GM23338 (cell line): ENCODE results near the gene CFAP410. TPM values are rescaled to one million over a fixed set of nuclear protein-coding genes. Genes with fewer than 3 reads are reported as not detected.

Experiments
- ATAC-seq: fragments of 200-7000 bp; cut with Tn5 transposase; 3 replicates; pipeline ENCODE4 v1.9.1; 2020
- DNase-seq: peaks from one replicate; pipeline ENCODE4 v3.0.0-alpha.2; 2015; ENCODE audit warnings: low spot score
- H2AFZ ChIP-seq: fragments of 200-600 bp; sonication (generic); 2 replicates; pipeline ENCODE4 v1.8.0; 2016; ENCODE audit warnings: antibody characterized with exemption, mild to moderate bottlenecking, moderate library complexity
- H3F3A ChIP-seq: fragments of 200-600 bp; sonication (generic); replicated peaks from 2 replicates; pipeline ENCODE4 v1.8.0; 2017; ENCODE audit warnings: antibody characterized with exemption, mixed run types, low read depth
- H3K27ac ChIP-seq: fragments of 200-600 bp; sonication (generic); 2 replicates; pipeline ENCODE4 v1.6.1; 2016; ENCODE audit warnings: low read depth
- H3K27me3 ChIP-seq: fragments of 200-600 bp; sonication (generic); 2 replicates; pipeline ENCODE4 v1.8.0; 2016; ENCODE audit warnings: mild to moderate bottlenecking, mixed run types, moderate library complexity; ENCODE audit not compliant: insufficient read depth
- H3K36me3 ChIP-seq: fragments of 200-600 bp; sonication (generic); 2 replicates; pipeline ENCODE4 v1.8.0; 2016; ENCODE audit warnings: mild to moderate bottlenecking; ENCODE audit not compliant: insufficient read depth
- H3K4me1 ChIP-seq: fragments of 200-600 bp; sonication (generic); 2 replicates; pipeline ENCODE4 v1.8.0; 2016; ENCODE audit warnings: mild to moderate bottlenecking, moderate library complexity; ENCODE audit not compliant: insufficient read depth
- H3K4me2 ChIP-seq: fragments of 200-600 bp; sonication (generic); 2 replicates; pipeline ENCODE4 v1.7.1; 2017; ENCODE audit warnings: mixed run types
- H3K4me3 ChIP-seq: fragments of 200-600 bp; sonication (generic); 2 replicates; pipeline ENCODE4 v1.6.1; 2016; ENCODE audit warnings: mixed run types
- H3K79me2 ChIP-seq: fragments of 200-600 bp; sonication (generic); replicated peaks from 2 replicates; pipeline ENCODE4 v1.8.0; 2017; ENCODE audit warnings: mild to moderate bottlenecking; ENCODE audit not compliant: insufficient read depth
- H3K9me2 ChIP-seq: fragments of 200-600 bp; sonication (generic); 2 replicates; pipeline ENCODE4 v1.8.0; 2017; ENCODE audit not compliant: insufficient read depth
- H4K20me1 ChIP-seq: fragments of 200-600 bp; sonication (generic); replicated peaks from 2 replicates; pipeline ENCODE4 v1.8.0; 2017; ENCODE audit warnings: mild to moderate bottlenecking; ENCODE audit not compliant: insufficient read depth
- H3K27ac Mint-ChIP-seq: 2 replicates; pipeline ENCODE4 v1.8.0; 2020; ENCODE audit warnings: inconsistent platforms, mild to moderate bottlenecking, moderate library complexity, mixed read lengths
- H3K27me3 Mint-ChIP-seq: 3 replicates; pipeline ENCODE4 v1.8.0; 2022; ENCODE audit warnings: low read depth, mild to moderate bottlenecking, moderate library complexity, mixed read lengths, inconsistent platforms; ENCODE audit not compliant: insufficient read depth, poor library complexity
- H3K36me3 Mint-ChIP-seq: 3 replicates; pipeline ENCODE4 v1.8.0; 2021; ENCODE audit warnings: low read depth, mild to moderate bottlenecking, inconsistent platforms, moderate library complexity, mixed read lengths
- H3K4me1 Mint-ChIP-seq: 3 replicates; pipeline ENCODE4 v1.8.0; 2020; ENCODE audit warnings: mild to moderate bottlenecking, inconsistent platforms, mixed read lengths
- H3K4me3 Mint-ChIP-seq: 3 replicates; pipeline ENCODE4 v1.8.0; 2021; ENCODE audit warnings: moderate library complexity, mild to moderate bottlenecking, inconsistent platforms, mixed read lengths
- H3K9me3 Mint-ChIP-seq: 3 replicates; pipeline ENCODE4 v1.8.0; 2020; ENCODE audit warnings: moderate library complexity, mild to moderate bottlenecking, inconsistent platforms, mixed read lengths
- CREB1 ChIP-seq: fragments of 250-450 bp; sonication (Bioruptor Pico); IDR thresholded peaks from 2 replicates; pipeline ENCODE4 v1.5.0; 2020; ENCODE audit warnings: low read depth, mild to moderate bottlenecking, moderate library complexity
- NANOG ChIP-seq: IDR thresholded peaks from 2 replicates; pipeline ENCODE4 v1.6.1; 2016; ENCODE audit warnings: antibody characterized with exemption, borderline replicate concordance
- STAT1 ChIP-seq: IDR thresholded peaks from one replicate; pipeline ENCODE4 v1.6.1; 2016; ENCODE audit warnings: antibody characterized with exemption; ENCODE audit not compliant: unreplicated experiment
- ZNF114 ChIP-seq: fragments of 250-450 bp; sonication (Bioruptor Pico); IDR thresholded peaks from 2 replicates; pipeline ENCODE4 v1.5.0; 2020; ENCODE audit warnings: mild to moderate bottlenecking, moderate library complexity
- ZNF331 ChIP-seq: fragments of 250-450 bp; sonication (Bioruptor Pico); IDR thresholded peaks from 2 replicates; pipeline ENCODE4 v1.5.0; 2020; ENCODE audit warnings: low read depth, mild to moderate bottlenecking, moderate library complexity
- polyA plus RNA-seq: library from polyadenylated mRNA; unstranded; fragments of >200 nt; fragmentation: Nextera tagmentation; extraction: Ambion mirVana; gene quantifications from 2 replicates; pipeline ENCODE4 v1.2.1, GENCODE V29; 2016
- total RNA-seq: library from RNA; depleted of rRNA; stranded (reverse); fragments of >200 nt; shearing (Covaris generic); gene quantifications from 2 replicates; pipeline ENCODE4 v1.2.3, GENCODE V29; 2014
- TF ChIP-seq, protein P1 (sequence below): fragments of 250-450 bp; sonication (Bioruptor Pico); IDR thresholded peaks from 2 replicates; pipeline ENCODE4 v1.5.0; 2020; ENCODE audit warnings: mild to moderate bottlenecking, moderate library complexity

The CFAP410 gene
- total and polyA plus RNA-seq, 2 experiments from 2014 or later = 11.0 to 24.0 TPM

DNA sequence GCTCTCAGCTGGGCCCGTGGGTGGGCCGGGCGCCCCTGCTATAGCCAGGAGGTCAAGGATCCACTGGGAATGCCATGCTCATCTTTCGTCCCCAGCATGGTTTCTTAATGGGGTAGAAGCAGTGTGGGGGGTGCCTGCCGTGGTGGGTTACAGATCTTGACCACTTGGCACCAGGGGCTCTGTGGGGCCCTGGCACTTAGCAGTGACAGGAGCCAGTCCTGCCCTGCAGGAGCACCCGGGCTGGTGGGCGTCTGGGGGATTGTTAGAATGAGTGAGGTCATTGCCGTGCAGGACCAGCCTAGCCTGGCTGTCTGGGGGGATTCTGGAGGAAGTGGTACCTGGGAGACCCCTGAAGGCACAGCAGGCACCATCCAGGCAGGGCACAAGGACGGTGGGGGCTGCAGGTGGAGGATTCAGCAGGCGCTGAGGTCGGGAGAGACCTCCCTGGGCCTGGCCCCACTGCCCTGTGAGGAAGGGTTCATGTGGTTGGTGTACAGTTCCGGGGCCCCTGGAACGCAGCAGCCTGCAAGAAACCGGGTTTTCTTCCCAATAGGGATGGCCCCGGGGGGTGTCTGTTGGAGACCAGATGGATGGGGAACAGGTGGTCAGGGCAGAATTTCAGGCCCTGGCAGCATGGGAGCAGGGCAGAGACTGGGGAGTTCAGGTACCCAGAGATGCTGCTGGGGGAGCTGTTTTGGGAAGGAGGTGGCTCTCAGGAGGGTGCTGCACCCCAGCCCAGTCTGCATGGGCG lies 48.7 kb downstream of the CFAP410 start (continued):
- TF ChIP-seq, protein P1, sequence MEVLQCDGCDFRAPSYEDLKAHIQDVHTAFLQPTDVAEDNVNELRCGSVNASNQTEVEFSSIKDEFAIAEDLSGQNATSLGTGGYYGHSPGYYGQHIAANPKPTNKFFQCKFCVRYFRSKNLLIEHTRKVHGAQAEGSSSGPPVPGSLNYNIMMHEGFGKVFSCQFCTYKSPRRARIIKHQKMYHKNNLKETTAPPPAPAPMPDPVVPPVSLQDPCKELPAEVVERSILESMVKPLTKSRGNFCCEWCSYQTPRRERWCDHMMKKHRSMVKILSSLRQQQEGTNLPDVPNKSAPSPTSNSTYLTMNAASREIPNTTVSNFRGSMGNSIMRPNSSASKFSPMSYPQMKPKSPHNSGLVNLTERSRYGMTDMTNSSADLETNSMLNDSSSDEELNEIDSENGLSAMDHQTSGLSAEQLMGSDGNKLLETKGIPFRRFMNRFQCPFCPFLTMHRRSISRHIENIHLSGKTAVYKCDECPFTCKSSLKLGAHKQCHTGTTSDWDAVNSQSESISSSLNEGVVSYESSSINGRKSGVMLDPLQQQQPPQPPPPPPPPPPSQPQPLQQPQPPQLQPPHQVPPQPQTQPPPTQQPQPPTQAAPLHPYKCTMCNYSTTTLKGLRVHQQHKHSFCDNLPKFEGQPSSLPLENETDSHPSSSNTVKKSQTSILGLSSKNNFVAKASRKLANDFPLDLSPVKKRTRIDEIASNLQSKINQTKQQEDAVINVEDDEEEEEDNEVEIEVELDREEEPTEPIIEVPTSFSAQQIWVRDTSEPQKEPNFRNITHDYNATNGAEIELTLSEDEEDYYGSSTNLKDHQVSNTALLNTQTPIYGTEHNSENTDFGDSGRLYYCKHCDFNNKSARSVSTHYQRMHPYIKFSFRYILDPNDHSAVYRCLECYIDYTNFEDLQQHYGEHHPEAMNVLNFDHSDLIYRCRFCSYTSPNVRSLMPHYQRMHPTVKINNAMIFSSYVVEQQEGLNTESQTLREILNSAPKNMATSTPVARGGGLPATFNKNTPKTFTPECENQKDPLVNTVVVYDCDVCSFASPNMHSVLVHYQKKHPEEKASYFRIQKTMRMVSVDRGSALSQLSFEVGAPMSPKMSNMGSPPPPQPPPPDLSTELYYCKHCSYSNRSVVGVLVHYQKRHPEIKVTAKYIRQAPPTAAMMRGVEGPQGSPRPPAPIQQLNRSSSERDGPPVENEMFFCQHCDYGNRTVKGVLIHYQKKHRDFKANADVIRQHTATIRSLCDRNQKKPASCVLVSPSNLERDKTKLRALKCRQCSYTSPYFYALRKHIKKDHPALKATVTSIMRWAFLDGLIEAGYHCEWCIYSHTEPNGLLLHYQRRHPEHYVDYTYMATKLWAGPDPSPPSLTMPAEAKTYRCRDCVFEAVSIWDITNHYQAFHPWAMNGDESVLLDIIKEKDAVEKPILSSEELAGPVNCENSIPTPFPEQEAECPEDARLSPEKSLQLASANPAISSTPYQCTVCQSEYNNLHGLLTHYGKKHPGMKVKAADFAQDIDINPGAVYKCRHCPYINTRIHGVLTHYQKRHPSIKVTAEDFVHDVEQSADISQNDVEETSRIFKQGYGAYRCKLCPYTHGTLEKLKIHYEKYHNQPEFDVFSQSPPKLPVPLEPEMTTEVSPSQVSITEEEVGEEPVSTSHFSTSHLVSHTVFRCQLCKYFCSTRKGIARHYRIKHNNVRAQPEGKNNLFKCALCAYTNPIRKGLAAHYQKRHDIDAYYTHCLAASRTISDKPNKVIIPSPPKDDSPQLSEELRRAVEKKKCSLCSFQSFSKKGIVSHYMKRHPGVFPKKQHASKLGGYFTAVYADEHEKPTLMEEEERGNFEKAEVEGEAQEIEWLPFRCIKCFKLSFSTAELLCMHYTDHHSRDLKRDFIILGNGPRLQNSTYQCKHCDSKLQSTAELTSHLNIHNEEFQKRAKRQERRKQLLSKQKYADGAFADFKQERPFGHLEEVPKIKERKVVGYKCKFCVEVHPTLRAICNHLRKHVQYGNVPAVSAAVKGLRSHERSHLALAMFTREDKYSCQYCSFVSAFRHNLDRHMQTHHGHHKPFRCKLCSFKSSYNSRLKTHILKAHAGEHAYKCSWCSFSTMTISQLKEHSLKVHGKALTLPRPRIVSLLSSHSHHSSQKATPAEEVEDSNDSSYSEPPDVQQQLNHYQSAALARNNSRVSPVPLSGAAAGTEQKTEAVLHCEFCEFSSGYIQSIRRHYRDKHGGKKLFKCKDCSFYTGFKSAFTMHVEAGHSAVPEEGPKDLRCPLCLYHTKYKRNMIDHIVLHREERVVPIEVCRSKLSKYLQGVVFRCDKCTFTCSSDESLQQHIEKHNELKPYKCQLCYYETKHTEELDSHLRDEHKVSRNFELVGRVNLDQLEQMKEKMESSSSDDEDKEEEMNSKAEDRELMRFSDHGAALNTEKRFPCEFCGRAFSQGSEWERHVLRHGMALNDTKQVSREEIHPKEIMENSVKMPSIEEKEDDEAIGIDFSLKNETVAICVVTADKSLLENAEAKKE (CRISPR knock-in tag) = no peak
- TF ChIP-seq ZNF331 = no peak
- no peak for TF ChIP-seq STAT1
- TF ChIP-seq ZNF114 = no peak

DNA sequence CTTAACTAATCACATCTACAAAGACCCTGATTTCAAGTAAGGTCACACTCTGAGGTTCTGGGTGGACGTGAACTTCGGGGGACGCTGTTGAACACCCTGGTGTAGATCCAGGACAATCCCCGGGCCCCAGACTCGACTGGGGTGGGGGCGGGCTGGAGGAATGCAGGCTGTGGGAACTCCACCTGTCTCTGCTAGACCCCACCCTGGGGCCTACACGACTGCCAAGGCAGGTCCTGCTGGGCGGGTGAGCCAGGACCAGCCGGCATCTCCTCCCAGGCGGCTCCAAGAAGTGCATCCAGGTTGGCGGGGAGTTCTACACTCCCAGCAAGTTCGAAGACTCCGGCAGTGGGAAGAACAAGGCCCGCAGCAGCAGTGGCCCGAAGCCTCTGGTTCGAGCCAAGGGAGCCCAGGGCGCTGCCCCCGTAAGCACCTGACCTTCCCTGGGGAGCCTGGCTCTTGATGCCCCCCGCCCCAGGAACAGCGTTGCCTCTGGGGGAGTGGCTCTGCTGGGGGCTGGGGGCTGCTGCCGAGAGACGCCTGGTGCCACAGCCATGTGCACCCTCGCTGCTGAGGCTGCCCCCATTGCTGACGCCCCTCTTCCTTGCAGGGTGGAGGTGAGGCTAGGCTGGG lies 49.7 kb downstream of the CFAP410 start:
- Mint-ChIP-seq H3K9me3 (no peaks in the 10 kb centered on the region), H3K4me3 (no peak overlapping the region), H3K4me1 (no peaks in the 10 kb centered on the region), H3K27ac (no peak overlapping the region), H3K27me3 (peaks cover 5% of the 10 kb centered on the region), H3K36me3 (no peaks in the 10 kb centered on the region)
- ATAC-seq (no peak), DNase-seq (no peak)
- no peaks in the 10 kb centered on the region for H4K20me1 ChIP-seq
- H3K4me1 ChIP-seq = no peaks in the 10 kb centered on the region
- H3K27me3 ChIP-seq = peaks cover 11% of the 10 kb centered on the region; the same call in 1 of the 2 replicates
- no peak overlapping the region for H3K4me3 ChIP-seq
- no peak for TF ChIP-seq CREB1 (CRISPR knock-in tag)
- no peak for TF ChIP-seq ZNF114
- TF ChIP-seq NANOG = no peak
- TF ChIP-seq, protein P1 (CRISPR knock-in tag) = no peak
- no peaks in the 10 kb centered on the region for H3K36me3 ChIP-seq
- H3K4me2 ChIP-seq = no peak overlapping the region
- H3K79me2 ChIP-seq = no peaks in the 10 kb centered on the region
- no peaks in the 10 kb centered on the region for H3F3A ChIP-seq
- H3K27ac ChIP-seq = no peak overlapping the region
- H3K9me2 ChIP-seq = no peaks in the 10 kb centered on the region
- no peak overlapping the region for H2AFZ ChIP-seq
